ENCODE results near the gene HIF1A.
"Not testable (repeated sequence)": the region's sequence is repeated elsewhere in the genome, so short reads cannot be mapped to it uniquely, and the experiment has no call there.

Gene HIF1A

DNA sequence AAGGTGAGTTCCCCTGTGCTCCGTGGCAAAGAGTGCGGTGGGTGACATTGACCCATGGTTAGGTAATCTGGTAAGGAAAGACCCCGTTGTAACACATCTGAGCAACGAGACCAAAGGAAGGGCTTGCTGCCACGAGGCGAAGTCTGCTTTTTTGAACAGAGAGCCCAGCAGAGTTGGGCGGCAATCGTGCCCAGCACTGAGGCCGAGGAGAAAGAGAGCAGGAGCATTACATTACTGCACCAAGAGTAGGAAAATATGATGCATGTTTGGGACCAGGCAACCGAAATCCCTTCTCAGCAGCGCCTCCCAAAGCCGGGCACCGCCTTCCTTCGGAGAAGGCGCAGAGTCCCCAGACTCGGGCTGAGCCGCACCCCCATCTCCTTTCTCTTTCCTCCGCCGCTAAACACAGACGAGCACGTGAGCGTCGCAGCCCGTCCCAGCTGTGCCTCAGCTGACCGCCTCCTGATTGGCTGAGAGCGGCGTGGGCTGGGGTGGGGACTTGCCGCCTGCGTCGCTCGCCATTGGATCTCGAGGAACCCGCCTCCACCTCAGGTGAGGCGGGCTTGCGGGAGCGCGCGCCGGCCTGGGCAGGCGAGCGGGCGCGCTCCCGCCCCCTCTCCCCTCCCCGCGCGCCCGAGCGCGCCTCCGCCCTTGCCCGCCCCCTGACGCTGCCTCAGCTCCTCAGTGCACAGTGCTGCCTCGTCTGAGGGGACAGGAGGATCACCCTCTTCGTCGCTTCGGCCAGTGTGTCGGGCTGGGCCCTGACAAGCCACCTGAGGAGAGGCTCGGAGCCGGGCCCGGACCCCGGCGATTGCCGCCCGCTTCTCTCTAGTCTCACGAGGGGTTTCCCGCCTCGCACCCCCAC lies at the start of gene HIF1A:
HIF1A (plus strand) TSS at position 684 of the 865 bp plus-strand sequence. CDS start 292 bp downstream, outside the sequence.
- DNase-seq (ENCODE audit: low spot score): peak; percentile 97

GRCh38 chr14:61646366-61647116 lies 48.8 kb upstream of the HIF1A start:
- DNase-seq (ENCODE audit: low spot score): no peak

DNA sequence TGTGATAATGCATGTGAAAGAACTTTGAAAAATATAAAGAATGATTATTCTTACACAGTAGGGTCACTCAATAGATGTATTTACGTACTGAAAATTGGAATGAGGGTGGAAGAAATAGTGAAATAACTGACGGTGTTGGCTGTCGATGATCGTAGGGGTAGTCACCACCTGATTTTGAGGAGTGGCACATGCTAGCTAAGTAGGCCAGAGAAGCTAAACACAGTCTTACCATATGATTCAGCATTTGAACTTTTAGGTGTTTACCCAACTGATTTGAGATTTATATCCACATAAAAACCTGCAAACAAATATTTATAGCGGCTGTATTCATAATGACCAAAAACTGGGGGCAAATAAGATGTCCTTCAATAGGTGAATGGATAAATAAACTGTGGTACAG lies 47.6 kb upstream of the HIF1A start:
- no peak for DNase-seq (ENCODE audit: low spot score)

DNA sequence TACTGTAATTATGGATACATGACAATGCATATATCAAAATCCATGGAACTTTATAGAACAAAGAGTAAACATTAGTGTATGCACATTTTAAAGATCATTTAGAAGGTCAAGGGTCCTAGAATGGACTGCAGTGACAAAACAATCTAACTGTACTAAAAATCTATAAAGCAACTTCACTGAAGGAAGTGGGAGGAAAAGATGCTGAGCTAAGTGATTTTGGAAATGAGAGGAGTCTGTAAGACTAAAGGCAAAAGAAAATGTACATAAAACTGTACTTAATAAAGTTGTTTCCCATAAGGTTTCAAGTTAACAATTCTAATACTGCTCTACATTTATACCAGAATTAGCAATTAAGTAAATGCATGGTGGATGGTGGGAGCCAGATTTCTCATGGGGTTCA lies 46.9 kb upstream of the HIF1A start:
- no peak for DNase-seq (ENCODE audit: low spot score)

DNA sequence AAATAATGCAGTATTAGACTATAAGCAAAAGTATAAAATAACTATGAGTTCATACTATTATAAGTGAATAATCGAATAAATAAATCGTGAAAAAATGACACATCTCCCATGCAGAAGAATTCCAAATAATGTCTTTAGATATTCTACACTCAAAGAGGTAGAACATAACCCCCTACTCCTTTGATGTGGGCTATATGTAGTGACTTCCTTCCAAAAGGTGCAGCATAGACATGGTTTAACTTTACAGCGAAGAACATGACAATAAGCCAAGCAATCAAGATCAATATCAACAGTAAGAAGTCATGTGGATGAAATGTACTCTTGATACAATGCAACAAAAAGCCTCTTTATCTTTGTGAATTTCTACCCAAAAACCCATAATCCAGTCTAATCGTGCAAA lies 46.0 kb upstream of the HIF1A start:
- DNase-seq (ENCODE audit: low spot score): no peak

GRCh38 chr14:61651355-61651754 lies 44.0 kb upstream of the HIF1A start:
- no peak for DNase-seq (ENCODE audit: low spot score)

- DNase-seq (ENCODE audit: low spot score): no peak
Measured at GRCh38 chr14:61652526-61653262, 42.6 kb upstream of the HIF1A start.

DNA sequence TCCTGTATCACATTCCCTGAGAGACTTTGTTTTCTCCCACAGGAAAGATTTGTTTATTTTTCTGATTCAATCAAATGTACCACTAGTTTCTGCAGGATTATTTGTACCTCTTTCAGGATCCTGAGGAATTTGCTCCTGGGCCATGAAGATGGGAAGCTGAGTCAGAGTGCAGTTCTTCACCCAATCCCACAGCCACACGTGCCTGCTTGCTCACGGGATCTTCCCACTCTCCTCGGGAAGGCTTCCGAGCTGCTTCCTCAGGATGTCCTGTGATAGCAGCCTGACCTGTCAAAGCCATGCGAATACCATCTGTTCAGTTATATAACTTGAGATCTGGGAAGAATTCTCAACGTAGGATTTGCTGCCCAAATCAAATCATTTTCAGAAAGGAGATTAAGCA lies 41.8 kb upstream of the HIF1A start:
- no peak for DNase-seq (ENCODE audit: low spot score)

DNA sequence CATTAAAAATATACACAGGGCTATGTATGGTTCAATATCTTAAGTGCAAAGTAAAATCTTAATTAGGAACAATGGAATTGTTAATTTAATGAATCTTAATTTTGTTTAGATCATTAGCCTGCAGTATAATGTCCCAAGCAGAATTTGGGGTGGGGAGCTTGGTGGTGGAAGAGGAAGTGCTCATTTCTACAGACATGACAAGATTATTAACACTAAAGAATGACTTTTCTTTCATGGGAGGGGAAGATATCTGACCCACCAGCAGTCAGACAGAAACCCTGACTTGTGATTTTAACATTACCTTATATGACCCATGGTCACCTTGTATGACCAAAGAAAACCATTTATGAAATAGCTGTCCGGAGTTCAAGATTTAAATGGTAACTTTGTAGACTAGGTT lies 41.3 kb upstream of the HIF1A start:
- DNase-seq (ENCODE audit: low spot score): no peak

DNA sequence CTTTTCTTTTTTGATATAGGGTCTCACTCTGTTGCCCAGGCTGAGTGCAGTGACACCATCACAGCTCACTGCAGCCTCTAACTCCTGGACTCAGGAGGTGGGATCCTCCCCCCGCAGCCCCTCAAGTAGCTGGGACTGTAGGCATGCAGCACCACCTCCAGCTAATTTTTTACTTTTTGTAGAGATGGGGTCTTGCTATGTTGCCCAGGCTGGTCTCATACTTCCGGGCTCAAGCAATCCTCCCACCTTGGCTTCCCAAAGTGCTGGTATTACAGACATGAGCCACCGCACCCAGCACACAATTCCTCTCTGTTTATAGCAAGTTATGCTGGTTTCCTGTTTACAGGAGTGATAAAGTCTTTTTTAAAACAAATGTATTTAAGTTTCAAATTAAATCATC lies 39.5 kb upstream of the HIF1A start:
- no peak for DNase-seq (ENCODE audit: low spot score)

DNA sequence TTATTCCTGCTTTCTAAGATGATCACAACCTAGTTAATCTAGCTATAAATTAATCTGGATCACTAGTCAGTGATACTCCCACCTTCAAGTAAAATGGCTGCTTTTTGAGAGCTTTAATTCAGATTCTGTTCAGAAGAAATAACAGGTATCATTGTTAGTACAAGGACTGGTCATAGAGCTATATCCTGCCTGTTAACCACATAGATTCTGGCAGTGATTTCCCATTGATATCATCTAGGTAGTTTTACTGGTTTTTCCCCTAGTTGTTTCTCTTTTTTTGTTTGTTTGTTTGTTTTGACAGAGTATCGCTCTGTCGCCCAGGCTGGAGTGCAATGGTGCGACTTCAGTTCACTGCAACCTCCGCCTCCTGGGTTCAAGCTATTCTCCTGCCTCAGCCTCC lies 39.0 kb upstream of the HIF1A start:
- no peak for DNase-seq (ENCODE audit: low spot score)

DNA sequence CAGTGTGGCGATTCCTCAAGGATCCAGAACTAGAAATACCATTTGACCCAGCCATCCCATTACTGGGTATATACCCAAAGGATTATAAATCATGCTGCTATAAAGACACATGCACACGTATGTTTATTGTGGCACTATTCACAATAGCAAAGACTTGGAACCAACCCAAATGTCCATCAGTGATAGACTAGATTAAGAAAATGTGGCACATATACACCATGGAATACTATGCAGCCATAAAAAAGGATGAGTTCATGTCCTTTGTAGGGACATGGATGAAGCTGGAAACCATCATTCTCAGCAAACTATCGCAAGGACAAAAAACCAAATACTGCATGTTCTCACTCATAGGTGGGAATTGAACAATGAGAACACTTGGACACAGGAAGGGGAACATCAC lies 37.2 kb upstream of the HIF1A start:
- not testable (repeated sequence) for DNase-seq (ENCODE audit: low spot score)

GRCh38 chr14:61659582-61659981 lies 35.7 kb upstream of the HIF1A start:
- DNase-seq (ENCODE audit: low spot score): no peak

- DNase-seq (ENCODE audit: low spot score): no peak
Measured at GRCh38 chr14:61661471-61662400, 33.6 kb upstream of the HIF1A start.

DNA sequence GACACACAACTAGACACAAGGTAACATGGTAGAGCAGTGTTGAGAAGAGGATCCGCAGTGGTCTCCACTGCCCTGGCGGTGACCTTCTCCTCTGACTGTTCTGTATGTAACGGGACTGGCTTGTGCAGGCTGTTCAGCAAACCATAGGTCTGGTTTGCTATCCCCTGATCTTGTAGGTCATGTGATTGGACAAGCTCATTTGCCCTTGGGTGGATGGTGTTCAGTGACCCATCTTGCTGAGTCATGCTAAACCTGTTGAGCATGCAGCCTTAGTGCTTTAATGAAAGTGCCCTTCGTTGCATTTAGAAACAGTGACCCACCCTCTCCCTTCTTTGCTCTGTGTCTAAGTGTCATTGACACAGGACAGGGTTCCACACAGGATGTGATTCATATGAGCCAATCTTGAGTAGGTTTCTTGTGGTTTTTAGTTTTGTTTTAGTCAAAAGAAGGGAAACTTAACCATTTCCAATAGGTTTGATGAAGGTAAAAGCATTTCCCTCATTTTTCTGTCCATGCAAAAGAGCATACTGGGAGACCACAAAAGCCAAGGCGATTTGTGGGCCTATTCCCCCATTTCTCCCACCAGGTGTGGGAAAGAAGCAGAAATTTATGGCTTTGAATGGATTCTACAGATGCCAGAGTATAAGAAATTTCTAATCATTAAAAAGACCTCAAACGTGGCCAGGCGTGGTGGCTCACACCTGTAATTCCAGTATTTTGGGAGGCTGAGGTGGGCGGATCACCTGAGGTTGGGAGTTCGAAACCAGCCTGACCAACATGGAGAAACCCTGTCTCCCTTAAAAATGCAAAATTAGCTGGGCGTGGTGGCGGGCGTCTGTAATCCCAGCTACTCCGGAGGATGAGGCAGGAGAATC lies 32.6 kb upstream of the HIF1A start:
- DNase-seq (ENCODE audit: low spot score): no peak

- peak; percentile 51 for DNase-seq (ENCODE audit: low spot score)
Measured at GRCh38 chr14:61663312-61663979, 31.9 kb upstream of the HIF1A start.

DNA sequence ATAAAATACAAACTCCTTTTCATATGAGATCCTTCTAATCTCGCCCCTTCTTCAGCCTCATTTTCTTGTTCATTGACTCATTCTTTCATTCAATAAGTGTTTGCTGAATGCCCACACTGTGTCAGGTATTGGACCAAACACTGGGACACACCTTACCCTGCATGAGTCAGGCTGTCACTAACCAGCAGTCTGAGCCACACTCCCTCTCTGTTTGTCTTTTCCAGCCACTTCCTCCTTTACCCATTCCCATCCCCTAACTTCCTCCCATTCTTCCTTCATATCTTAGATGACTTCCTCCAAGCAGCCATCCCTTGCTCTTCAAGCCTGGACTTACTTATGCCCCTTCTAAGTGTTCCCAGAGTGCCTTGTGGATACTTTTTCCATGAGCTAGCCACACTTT lies 27.0 kb upstream of the HIF1A start:
- no peak for DNase-seq (ENCODE audit: low spot score)

- no peak for DNase-seq (ENCODE audit: low spot score)
Measured at GRCh38 chr14:61670576-61670975, 24.7 kb upstream of the HIF1A start.

DNA sequence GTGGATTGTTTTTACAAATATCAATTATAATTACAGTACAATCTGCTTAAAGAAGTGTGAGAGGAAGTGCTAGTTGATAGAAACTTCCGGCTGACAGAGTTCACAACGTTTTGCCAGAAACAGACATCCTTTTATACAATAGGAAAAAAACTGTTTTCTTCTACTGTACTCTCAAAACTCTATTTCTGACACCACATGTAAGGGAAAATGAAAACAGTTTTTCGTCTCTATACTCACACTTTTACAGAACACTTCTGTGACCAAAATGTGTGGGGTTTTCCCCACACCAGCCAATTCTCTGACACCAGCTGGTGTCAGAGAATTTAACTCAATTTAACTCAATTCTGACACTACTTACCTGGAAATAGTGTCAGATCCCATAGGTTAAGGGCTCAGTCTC lies 24.2 kb upstream of the HIF1A start:
- no peak for DNase-seq (ENCODE audit: low spot score)

GRCh38 chr14:61672796-61673195 lies 22.5 kb upstream of the HIF1A start:
- DNase-seq (ENCODE audit: low spot score): no peak

Data from pons (tissue), 1 donor.